HG03442 (cell line): ENCODE data around the gene GATA3.

Source experiments
- ATAC-seq: cut with Tn5 transposase; IDR thresholded peaks from one replicate; pipeline ENCODE4 v1.9.1; 2021; ENCODE audit warnings: mild to moderate bottlenecking, moderate library complexity; ENCODE audit not compliant: unreplicated experiment

The GATA3 gene

GRCh38 chr10:8050556-8051108, 3.9 kb upstream of the GATA3 start:
- ATAC-seq = no peak

GRCh38 chr10:8051109-8051821, 3.2 kb upstream of the GATA3 start:
- no peak for ATAC-seq

GRCh38 chr10:8051851-8052257, 2.6 kb upstream of the GATA3 start:
- ATAC-seq = no peak

- ATAC-seq = no peak
Observed at GRCh38 chr10:8052341-8052955, 2.0 kb upstream of the GATA3 start.

- no peak for ATAC-seq
Observed at GRCh38 chr10:8052956-8053445, 1.5 kb upstream of the GATA3 start.

- ATAC-seq = peak; percentile 54
Observed at GRCh38 chr10:8053446-8054243, 843 bp upstream of the GATA3 start.

GRCh38 chr10:8054244-8054493, 319 bp upstream of the GATA3 start:
- peak; percentile 2 for ATAC-seq

GRCh38 chr10:8055420-8056349, 1.2 kb downstream of the GATA3 start:
- no peak for ATAC-seq

- no peak for ATAC-seq
Observed at GRCh38 chr10:8056378-8056777, 1.9 kb downstream of the GATA3 start.

GRCh38 chr10:8056871-8057331, 2.4 kb downstream of the GATA3 start:
- ATAC-seq = peak; percentile 27

GRCh38 chr10:8057636-8058273, 3.3 kb downstream of the GATA3 start:
- no peak for ATAC-seq

GRCh38 chr10:8058274-8059111, 4.0 kb downstream of the GATA3 start:
- no peak for ATAC-seq

GRCh38 chr10:8059191-8059936, 4.9 kb downstream of the GATA3 start:
- no peak for ATAC-seq

- ATAC-seq = peak; percentile 36
Observed at GRCh38 chr10:8060010-8060703, 5.7 kb downstream of the GATA3 start.

GRCh38 chr10:8060704-8061121, 6.2 kb downstream of the GATA3 start:
- no peak for ATAC-seq

GRCh38 chr10:8061274-8062211, 7.1 kb downstream of the GATA3 start:
- ATAC-seq = peak; percentile 29
